HG03108 (cell line): ENCODE data around the gene DGKZ.
"Not testable (repeated sequence)": the region's sequence is repeated elsewhere in the genome, so short reads cannot be mapped to it uniquely, and the experiment has no call there.

ENCODE experiments used
- ATAC-seq: cut with Tn5 transposase; IDR thresholded peaks from one replicate; pipeline ENCODE4 v1.9.1; 2021; ENCODE audit warnings: moderate library complexity; ENCODE audit not compliant: unreplicated experiment

Gene DGKZ, protein sequence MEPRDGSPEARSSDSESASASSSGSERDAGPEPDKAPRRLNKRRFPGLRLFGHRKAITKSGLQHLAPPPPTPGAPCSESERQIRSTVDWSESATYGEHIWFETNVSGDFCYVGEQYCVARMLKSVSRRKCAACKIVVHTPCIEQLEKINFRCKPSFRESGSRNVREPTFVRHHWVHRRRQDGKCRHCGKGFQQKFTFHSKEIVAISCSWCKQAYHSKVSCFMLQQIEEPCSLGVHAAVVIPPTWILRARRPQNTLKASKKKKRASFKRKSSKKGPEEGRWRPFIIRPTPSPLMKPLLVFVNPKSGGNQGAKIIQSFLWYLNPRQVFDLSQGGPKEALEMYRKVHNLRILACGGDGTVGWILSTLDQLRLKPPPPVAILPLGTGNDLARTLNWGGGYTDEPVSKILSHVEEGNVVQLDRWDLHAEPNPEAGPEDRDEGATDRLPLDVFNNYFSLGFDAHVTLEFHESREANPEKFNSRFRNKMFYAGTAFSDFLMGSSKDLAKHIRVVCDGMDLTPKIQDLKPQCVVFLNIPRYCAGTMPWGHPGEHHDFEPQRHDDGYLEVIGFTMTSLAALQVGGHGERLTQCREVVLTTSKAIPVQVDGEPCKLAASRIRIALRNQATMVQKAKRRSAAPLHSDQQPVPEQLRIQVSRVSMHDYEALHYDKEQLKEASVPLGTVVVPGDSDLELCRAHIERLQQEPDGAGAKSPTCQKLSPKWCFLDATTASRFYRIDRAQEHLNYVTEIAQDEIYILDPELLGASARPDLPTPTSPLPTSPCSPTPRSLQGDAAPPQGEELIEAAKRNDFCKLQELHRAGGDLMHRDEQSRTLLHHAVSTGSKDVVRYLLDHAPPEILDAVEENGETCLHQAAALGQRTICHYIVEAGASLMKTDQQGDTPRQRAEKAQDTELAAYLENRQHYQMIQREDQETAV

DNA sequence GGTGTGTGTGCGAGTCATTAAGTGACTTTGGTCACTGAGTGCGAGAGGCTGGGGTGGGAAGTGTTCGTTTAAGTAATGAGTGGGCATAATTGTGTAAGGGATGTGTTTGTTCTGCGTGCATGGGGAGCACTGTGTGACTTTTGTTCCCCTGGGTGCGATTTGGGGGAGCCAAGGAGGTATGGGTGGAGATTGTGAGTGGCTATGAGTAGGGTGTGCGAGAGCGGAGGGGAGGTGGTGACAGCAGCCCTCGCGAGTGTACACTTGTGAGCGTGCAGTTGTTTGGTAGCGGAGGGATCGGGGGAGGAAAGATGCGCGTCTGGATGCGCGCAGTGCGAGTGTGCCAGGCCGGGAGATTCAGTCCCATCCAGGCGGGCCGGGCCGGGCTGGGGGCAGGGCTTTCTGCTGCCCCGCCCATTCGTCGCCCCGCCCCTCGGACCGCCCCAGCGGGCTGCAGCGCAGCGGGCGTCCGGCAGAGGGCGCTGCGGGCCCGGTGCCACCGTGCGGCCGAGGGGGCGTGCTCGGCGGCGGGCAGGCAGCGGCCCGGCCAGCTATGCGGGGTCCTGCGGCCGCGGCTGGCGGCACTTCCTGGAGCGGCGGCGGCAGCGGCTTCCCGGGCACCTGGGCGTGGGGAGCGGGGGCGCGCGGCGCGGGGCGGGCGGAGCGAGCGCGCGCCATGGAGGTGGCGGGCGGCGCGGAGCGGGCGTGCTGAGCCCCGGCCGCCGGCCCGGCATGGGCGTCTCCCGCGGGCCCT, at the start of gene DGKZ:
Gene DGKZ (plus strand): TSS at position 578 of the 751 bp plus-strand sequence. CDS start 197 bp downstream, outside the sequence.
- ATAC-seq, result peak; percentile 56

- no peak for ATAC-seq
These were observed 48.4 kb upstream of the DGKZ start for GRCh38 chr11:46298699-46299433.

- ATAC-seq, result no peak
These were observed 47.8 kb upstream of the DGKZ start for GRCh38 chr11:46299451-46299961.

- no peak for ATAC-seq
These were observed 47.0 kb upstream of the DGKZ start for GRCh38 chr11:46300270-46300669.

GRCh38 chr11:46302866-46303265, 44.4 kb upstream of the DGKZ start:
- peak; percentile 87 for ATAC-seq

GRCh38 chr11:46304036-46304435, 43.2 kb upstream of the DGKZ start:
- ATAC-seq, result not testable (repeated sequence)

- ATAC-seq, result no peak
These were observed 42.6 kb upstream of the DGKZ start for GRCh38 chr11:46304605-46305179.

DNA sequence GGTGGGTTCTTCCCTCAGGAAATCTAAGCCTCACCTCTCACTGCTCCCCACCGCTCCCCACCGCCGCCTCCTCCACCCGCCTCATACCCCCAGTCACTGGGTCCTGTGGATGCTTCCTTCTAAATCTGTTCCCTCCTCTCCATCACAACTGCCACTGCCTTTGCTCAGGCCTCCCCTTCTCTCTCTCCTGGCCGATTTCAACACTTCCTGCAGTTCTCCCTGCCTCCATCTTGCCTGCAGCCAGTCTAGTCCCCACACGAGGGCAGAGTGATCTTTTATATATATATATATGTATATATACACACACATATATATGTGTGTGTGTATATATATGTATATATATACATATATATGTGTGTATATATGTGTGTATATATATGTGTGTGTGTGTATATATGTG, 42.0 kb upstream of the DGKZ start:
- no peak for ATAC-seq

DNA sequence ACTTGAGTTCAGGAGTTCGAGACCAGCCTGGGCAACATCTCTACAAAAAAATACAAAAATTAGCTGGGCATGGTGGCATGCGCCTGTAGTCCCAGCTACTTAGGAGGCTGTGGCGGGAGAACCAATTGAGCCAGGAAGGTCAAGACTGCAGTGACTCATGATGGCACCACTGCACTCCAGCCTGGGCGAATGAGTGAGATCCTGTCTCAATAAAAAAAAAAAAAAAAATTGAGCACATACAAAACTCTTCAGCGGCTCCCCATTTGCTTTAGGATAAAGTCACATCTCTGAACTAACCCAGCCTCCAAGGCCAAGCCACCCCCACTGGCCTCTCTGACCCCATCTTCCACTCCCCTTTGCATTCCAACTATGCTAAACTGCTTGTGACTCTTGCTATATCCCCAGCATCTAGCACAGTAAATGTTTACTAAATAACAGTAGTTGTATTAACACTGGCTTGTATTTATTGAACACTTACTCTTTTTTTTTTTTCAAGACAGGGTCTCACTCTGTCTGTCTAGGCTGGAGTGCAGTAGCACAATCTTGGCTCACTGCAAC, 40.9 kb upstream of the DGKZ start:
- no peak for ATAC-seq

GRCh38 chr11:46307369-46307768, 39.9 kb upstream of the DGKZ start:
- ATAC-seq, result no peak

DNA sequence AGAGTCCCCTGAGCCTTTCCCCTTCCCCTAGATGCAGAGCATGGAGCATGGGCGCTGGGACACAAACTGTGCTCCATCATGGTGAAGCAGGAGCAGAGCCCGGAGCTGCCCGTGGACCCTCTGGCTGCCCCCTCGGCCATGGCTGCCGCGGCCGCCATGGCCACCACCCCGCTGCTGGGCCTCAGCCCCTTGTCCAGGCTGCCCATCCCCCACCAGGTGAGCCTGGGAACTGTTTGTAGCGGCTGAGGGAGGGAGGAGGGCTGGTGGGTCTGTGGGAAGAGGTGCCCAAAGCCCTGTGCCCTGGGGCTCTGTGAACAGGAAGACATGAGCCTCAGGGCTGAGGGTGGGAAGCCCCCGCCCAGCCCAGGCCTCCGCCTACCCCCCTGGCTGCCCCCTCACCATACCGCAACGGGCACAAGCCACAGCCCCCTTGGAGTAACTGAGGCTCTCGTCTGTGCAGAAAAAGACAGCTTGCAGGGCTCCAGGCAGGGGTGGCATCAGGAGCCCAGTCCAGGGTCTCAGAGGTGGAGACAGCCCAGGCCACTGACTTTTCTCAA, 39.4 kb upstream of the DGKZ start:
- ATAC-seq, result no peak

GRCh38 chr11:46308631-46309419, 38.4 kb upstream of the DGKZ start:
- no peak for ATAC-seq

DNA sequence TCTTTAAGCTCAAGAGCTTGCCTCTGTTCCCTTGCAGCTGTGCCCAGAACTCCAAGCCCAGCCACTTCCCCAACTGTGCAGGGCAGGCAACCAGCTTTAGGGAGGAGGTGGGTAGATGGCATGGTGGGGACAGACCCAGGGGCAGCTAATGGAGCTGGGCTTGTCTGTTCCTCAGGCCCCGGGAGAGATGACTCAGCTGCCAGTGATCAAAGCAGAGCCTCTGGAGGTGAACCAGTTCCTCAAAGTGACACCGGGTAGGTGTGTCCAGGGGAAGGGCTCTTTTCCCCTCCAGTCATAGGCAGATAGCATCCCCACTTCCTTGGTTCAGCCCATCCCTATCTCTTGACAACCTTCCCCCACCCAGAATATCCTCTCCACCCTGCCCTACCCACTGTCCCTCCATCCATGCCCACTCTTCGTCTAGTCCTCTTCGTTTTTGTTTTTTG, 37.4 kb upstream of the DGKZ start:
- no peak for ATAC-seq

GRCh38 chr11:46315033-46315738, 32.1 kb upstream of the DGKZ start:
- no peak for ATAC-seq

DNA sequence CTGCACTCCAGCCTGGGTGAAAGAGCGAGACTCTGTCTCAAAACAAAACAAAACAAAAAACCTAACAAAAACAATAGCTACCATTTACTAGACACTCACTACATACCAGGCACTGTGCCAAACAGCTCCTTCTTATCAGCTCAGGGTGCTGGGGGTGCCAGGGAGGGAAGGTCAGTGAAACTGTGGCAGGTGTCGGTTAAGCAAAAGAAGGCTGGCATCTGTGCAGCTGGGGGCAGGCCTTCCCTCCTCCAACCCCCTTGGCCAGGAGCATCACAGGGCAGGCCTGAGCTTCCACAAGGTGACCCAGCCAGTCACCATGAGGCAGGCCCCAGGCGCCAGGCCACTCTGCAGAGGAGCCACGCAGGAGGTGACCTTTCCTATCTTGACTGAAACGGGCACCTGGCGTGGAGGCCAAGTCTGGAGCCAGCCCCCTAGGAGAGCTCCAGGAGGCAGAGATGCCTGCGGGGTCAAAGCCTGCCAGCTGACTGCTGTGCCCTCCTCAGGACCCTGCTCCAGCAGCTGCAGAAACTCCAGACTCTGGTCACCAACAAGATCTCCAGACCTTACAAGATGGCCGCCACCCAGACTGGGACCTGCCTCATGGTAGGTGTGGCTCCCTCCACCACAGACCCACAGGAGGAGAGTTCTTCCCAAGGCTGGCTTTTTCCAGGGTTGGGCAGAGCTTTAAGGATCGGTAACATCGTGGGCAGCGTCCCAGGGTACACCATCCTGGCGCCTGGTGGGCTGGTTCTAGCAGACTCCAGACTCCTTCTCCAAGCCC, 31.3 kb upstream of the DGKZ start:
- ATAC-seq, result no peak

GRCh38 chr11:46319074-46319453, 28.2 kb upstream of the DGKZ start:
- ATAC-seq, result no peak

DNA sequence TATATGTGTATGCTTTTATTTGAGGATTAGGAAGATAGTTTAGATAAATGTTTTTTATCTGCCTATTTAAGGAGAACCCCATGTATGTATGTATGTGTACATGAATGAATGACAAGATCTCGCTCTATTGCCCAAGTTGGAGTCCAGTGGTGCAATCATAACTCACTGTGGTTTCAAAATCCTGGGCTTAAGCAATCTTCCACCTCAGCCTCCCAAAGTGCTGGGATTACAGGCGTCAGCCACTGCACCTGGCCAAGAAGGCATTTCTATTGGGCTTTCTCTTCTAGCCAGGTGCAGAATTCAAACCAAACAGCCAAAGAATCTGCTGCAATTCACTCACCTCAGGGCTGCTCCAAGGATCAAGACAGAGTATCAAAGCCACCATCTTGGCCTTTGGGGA, 25.5 kb upstream of the DGKZ start:
- ATAC-seq, result no peak
